ENCODE data around the gene HSDL2.

Gene HSDL2

GRCh38 chr9:112462855-112463254 is 82.9 kb downstream of the HSDL2 start:
- DNase-seq = no peak

- DNase-seq = no peak
Observed at GRCh38 chr9:112465352-112465751, 85.4 kb downstream of the HSDL2 start.

- DNase-seq = no peak
Observed at GRCh38 chr9:112472996-112473395, 93.1 kb downstream of the HSDL2 start.

- DNase-seq = no peak
Observed at GRCh38 chr9:112473986-112474385, 94.1 kb downstream of the HSDL2 start.

- DNase-seq = no peak
Observed at GRCh38 chr9:112475318-112475717, 95.4 kb downstream of the HSDL2 start.

GRCh38 chr9:112477330-112477729 is 97.4 kb downstream of the HSDL2 start:
- no peak for DNase-seq

GRCh38 chr9:112479221-112479620 is 99.3 kb downstream of the HSDL2 start:
- DNase-seq = no peak

- no peak for DNase-seq
Observed at GRCh38 chr9:112484607-112485006, 104.7 kb downstream of the HSDL2 start.

GRCh38 chr9:112485574-112485973 is 105.7 kb downstream of the HSDL2 start:
- DNase-seq = no peak

- peak; percentile 62 to 68 for DNase-seq
Observed at GRCh38 chr9:112486221-112487007, 106.5 kb downstream of the HSDL2 start, which contains the start of gene KIAA1958. TSS of gene KIAA1958 (plus strand) at chr9:112486827. CDS start at chr9:112574081, 87,254 bp downstream.

GRCh38 chr9:112487008-112487798 is 107.3 kb downstream of the HSDL2 start:
- peak; percentile 48 to 58 for DNase-seq

GRCh38 chr9:112487799-112488340 is 108.0 kb downstream of the HSDL2 start:
- DNase-seq = no peak

GRCh38 chr9:112489039-112489546 is 109.2 kb downstream of the HSDL2 start:
- DNase-seq = no peak

GRCh38 chr9:112489876-112490666 is 110.2 kb downstream of the HSDL2 start:
- no peak for DNase-seq

GRCh38 chr9:112493393-112494137 is 113.7 kb downstream of the HSDL2 start:
- no peak for DNase-seq

GRCh38 chr9:112494153-112494552 is 114.2 kb downstream of the HSDL2 start:
- DNase-seq = no peak

- no peak for DNase-seq
Observed at GRCh38 chr9:112495614-112496013, 115.7 kb downstream of the HSDL2 start.

GRCh38 chr9:112496074-112496722 is 116.3 kb downstream of the HSDL2 start:
- no peak for DNase-seq

GRCh38 chr9:112500842-112501241 is 120.9 kb downstream of the HSDL2 start:
- DNase-seq = no peak

GRCh38 chr9:112501287-112501686 is 121.4 kb downstream of the HSDL2 start:
- no peak for DNase-seq

Data from activated CD4-positive, alpha-beta T cell treated with anti-CD3 and anti-CD28 coated beads, Interleukin-2, amount 50 U/mL, for 4 hours (primary cell).